H1 (cell line): Measurements from ENCODE around the gene RGS17. TPM values are rescaled to one million over a fixed set of nuclear protein-coding genes. Genes with fewer than 3 reads are reported as not detected.

Experiments used
- ASH2L ChIP-seq: fragments of 200-600, 300-600 bp; sonication (generic); IDR thresholded peaks from one replicate; pipeline ENCODE4 v1.7.1; 2017; ENCODE audit warnings: low read length
- CHD2 ChIP-seq: IDR thresholded peaks from 2 replicates; pipeline ENCODE4 v1.6.1; 2012; ENCODE audit warnings: low read length, improper control_type of control experiment
- EZH2 ChIP-seq: fragments of 200-600 bp; sonication (generic); IDR thresholded peaks from 2 replicates; pipeline ENCODE4 v1.7.1; 2012; ENCODE audit warnings: low read depth, mild to moderate bottlenecking, moderate library complexity, low read length, inconsistent platforms; ENCODE audit not compliant: severe bottlenecking
- FOSL1 ChIP-seq: IDR thresholded peaks from 2 replicates; pipeline ENCODE4 v1.6.1; 2011; ENCODE audit warnings: mild to moderate bottlenecking, low read depth, low read length, moderate library complexity; ENCODE audit not compliant: insufficient read depth
- JUN ChIP-seq: IDR thresholded peaks from 2 replicates; pipeline ENCODE4 v1.6.1; 2011; ENCODE audit warnings: low read depth, mild to moderate bottlenecking, improper control_type of control experiment, low read length
- POU5F1 ChIP-seq: IDR thresholded peaks from 2 replicates; pipeline ENCODE4 v1.6.1; 2011; ENCODE audit warnings: low read depth, mild to moderate bottlenecking, low read length, moderate library complexity
- RAD21 ChIP-seq, 2 experiments: IDR thresholded peaks in 1 of 2; conservative IDR thresholded peaks in 1 of 2; 2 replicates each; pipeline ENCODE4 v1.6.1; 2011; ENCODE audit warnings: low read depth in 2 of 2, low read length in 2 of 2, improper control_type of control experiment in 1 of 2, inconsistent platforms in 1 of 2, mild to moderate bottlenecking in 1 of 2, moderate library complexity in 1 of 2
- SP4 ChIP-seq: IDR thresholded peaks from 2 replicates; pipeline ENCODE4 v1.6.1; 2012; ENCODE audit warnings: low read length, inconsistent platforms
- TAF7 ChIP-seq: optimal IDR thresholded peaks from 2 replicates; pipeline ENCODE3; 2011; ENCODE audit warnings: low read depth, mild to moderate bottlenecking, inconsistent platforms, low read length, moderate library complexity, borderline replicate concordance
- polyA plus RNA-seq, 7 experiments: library from polyadenylated mRNA; depleted of rRNA in 3 of 7; stranded (reverse) in 5 of 7; unstranded in 2 of 7; fragments of >200 nt in 5 of 7; fragments of 200-250 nt in 2 of 7; gene quantifications; 1 replicate in 5 of 7; 2 replicates in 1 of 7; 4 replicates in 1 of 7; pipeline versions ENCODE4 v1.2.1 to v1.2.3, GENCODE V29; 2011 to 2013; ENCODE audit warnings: missing spikeins in 2 of 7, mixed read lengths in 2 of 7
- total RNA-seq: library from RNA; stranded (reverse); fragmentation: NEBNext Ultra II Directional; extraction: Animal tissue kit (Norgen Biotek cat#: 25700); gene quantifications from 2 replicates; pipeline ENCODE4 v1.2.1, GENCODE V29; 2021
- TF ChIP-seq, protein P1 (sequence below): fragments of 300-600 bp; sonication (generic); IDR thresholded peaks from 2 replicates; pipeline ENCODE4 v1.7.1; 2012; ENCODE audit warnings: low read length, moderate library complexity, mild to moderate bottlenecking, inconsistent platforms; ENCODE audit not compliant: insufficient replicate concordance
- TF ChIP-seq, protein P2 (sequence below): IDR thresholded peaks from 2 replicates; pipeline ENCODE4 v1.6.1; 2011; ENCODE audit warnings: low read length, improper control_type of control experiment

The RGS17 gene
- total and polyA plus RNA-seq, 2 of the 8 experiments (the other 6 are each of a cell fraction or from before 2014, with no cell fraction given), result 2.0 to 12.2 TPM

DNA sequence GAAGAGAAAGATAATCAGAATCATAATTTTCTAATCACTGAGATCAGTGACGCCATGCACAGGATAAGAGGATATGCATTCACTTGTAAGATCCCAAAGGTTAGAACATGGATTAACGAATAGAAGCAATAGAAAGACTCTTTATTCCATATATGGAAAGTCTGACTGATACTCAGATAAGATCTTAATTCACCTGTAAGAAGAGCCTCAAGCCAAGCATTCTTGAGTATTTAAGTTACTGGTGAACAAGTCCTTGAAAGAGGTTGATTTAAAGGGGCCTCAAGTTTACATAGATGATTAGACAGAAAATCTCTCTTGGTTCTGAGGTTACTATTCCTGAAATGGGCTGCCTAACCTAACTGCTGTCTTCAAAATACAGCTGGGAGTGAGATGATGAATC is 74.8 kb downstream of the RGS17 start (continued):
- TF ChIP-seq, protein P1, sequence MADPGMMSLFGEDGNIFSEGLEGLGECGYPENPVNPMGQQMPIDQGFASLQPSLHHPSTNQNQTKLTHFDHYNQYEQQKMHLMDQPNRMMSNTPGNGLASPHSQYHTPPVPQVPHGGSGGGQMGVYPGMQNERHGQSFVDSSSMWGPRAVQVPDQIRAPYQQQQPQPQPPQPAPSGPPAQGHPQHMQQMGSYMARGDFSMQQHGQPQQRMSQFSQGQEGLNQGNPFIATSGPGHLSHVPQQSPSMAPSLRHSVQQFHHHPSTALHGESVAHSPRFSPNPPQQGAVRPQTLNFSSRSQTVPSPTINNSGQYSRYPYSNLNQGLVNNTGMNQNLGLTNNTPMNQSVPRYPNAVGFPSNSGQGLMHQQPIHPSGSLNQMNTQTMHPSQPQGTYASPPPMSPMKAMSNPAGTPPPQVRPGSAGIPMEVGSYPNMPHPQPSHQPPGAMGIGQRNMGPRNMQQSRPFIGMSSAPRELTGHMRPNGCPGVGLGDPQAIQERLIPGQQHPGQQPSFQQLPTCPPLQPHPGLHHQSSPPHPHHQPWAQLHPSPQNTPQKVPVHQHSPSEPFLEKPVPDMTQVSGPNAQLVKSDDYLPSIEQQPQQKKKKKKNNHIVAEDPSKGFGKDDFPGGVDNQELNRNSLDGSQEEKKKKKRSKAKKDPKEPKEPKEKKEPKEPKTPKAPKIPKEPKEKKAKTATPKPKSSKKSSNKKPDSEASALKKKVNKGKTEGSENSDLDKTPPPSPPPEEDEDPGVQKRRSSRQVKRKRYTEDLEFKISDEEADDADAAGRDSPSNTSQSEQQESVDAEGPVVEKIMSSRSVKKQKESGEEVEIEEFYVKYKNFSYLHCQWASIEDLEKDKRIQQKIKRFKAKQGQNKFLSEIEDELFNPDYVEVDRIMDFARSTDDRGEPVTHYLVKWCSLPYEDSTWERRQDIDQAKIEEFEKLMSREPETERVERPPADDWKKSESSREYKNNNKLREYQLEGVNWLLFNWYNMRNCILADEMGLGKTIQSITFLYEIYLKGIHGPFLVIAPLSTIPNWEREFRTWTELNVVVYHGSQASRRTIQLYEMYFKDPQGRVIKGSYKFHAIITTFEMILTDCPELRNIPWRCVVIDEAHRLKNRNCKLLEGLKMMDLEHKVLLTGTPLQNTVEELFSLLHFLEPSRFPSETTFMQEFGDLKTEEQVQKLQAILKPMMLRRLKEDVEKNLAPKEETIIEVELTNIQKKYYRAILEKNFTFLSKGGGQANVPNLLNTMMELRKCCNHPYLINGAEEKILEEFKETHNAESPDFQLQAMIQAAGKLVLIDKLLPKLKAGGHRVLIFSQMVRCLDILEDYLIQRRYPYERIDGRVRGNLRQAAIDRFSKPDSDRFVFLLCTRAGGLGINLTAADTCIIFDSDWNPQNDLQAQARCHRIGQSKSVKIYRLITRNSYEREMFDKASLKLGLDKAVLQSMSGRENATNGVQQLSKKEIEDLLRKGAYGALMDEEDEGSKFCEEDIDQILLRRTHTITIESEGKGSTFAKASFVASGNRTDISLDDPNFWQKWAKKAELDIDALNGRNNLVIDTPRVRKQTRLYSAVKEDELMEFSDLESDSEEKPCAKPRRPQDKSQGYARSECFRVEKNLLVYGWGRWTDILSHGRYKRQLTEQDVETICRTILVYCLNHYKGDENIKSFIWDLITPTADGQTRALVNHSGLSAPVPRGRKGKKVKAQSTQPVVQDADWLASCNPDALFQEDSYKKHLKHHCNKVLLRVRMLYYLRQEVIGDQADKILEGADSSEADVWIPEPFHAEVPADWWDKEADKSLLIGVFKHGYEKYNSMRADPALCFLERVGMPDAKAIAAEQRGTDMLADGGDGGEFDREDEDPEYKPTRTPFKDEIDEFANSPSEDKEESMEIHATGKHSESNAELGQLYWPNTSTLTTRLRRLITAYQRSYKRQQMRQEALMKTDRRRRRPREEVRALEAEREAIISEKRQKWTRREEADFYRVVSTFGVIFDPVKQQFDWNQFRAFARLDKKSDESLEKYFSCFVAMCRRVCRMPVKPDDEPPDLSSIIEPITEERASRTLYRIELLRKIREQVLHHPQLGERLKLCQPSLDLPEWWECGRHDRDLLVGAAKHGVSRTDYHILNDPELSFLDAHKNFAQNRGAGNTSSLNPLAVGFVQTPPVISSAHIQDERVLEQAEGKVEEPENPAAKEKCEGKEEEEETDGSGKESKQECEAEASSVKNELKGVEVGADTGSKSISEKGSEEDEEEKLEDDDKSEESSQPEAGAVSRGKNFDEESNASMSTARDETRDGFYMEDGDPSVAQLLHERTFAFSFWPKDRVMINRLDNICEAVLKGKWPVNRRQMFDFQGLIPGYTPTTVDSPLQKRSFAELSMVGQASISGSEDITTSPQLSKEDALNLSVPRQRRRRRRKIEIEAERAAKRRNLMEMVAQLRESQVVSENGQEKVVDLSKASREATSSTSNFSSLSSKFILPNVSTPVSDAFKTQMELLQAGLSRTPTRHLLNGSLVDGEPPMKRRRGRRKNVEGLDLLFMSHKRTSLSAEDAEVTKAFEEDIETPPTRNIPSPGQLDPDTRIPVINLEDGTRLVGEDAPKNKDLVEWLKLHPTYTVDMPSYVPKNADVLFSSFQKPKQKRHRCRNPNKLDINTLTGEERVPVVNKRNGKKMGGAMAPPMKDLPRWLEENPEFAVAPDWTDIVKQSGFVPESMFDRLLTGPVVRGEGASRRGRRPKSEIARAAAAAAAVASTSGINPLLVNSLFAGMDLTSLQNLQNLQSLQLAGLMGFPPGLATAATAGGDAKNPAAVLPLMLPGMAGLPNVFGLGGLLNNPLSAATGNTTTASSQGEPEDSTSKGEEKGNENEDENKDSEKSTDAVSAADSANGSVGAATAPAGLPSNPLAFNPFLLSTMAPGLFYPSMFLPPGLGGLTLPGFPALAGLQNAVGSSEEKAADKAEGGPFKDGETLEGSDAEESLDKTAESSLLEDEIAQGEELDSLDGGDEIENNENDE, result no peak
- TF ChIP-seq TAF7 (no peak), POU5F1 (no peak), EZH2 (no peak), ASH2L (no peak), CHD2 (no peak), FOSL1 (no peak), JUN (no peak), RAD21 (IDR thresholded peaks at IDR 0.05 in 1 of 2, conservative IDR thresholded peaks at IDR 0.05 in 1 of 2; ENCODE audit: low read depth in 2 of 2, low read length in 2 of 2) (no peak), SP4 (no peak)
- TF ChIP-seq, protein P2, sequence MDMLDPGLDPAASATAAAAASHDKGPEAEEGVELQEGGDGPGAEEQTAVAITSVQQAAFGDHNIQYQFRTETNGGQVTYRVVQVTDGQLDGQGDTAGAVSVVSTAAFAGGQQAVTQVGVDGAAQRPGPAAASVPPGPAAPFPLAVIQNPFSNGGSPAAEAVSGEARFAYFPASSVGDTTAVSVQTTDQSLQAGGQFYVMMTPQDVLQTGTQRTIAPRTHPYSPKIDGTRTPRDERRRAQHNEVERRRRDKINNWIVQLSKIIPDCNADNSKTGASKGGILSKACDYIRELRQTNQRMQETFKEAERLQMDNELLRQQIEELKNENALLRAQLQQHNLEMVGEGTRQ, result no peak
